HG03521 (cell line): Measurements from ENCODE around the gene NCAM2.
"Not testable (repeated sequence)": the region's sequence is repeated elsewhere in the genome, so short reads cannot be mapped to it uniquely, and the experiment has no call there.

Experiments
- ATAC-seq: cut with Tn5 transposase; IDR thresholded peaks from one replicate; pipeline ENCODE4 v1.9.1; 2021; ENCODE audit warnings: mild to moderate bottlenecking, moderate library complexity; ENCODE audit not compliant: unreplicated experiment

NCAM2 gene

DNA sequence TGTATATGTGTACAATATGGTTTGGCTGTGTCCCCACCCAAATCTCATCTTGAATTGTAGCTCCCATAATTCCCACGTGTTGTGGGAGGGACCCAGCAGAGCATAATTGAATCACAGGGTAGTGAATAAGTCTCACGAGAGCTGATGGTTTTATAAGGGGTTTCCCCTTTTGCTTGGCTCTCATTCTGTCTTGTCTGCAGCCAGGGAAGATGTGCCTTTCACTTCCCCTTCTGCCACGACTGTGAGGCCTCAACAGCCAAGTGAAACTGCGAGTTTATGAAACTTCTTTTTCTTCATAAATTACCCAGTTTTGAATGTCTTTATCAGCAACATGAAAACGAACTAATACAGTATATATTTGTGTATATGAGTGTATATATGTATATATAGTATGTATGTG lies 406.1 kb downstream of the NCAM2 start:
- ATAC-seq: not testable (repeated sequence)

DNA sequence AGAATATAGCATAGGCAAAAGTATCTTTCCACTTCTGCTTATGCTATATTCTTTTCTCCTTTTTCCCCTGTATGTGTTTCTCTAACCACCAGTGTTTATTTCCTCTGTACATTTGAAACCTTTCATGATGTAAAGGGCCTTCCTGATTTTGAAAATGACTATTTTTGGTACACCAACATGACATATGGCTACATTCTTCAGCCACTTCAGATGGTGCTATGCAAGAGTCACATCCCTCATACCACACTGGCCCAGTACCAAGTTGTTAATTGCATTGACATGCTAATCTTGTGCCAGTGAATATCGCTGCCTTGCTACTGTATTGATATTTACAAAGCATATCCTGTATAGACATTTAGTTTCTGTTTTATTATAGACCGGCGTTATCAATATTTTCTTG lies 408.7 kb downstream of the NCAM2 start:
- no peak for ATAC-seq

- no peak for ATAC-seq
Measured at GRCh38 chr21:21412096-21412495, 413.9 kb downstream of the NCAM2 start.

- ATAC-seq: no peak
Measured at GRCh38 chr21:21415741-21416140, 417.5 kb downstream of the NCAM2 start.

GRCh38 chr21:21434944-21435343 lies 436.7 kb downstream of the NCAM2 start:
- ATAC-seq: no peak

- no peak for ATAC-seq
Measured at GRCh38 chr21:21436012-21436534, 437.9 kb downstream of the NCAM2 start.

GRCh38 chr21:21439761-21440160 lies 441.6 kb downstream of the NCAM2 start:
- ATAC-seq: no peak

- no peak for ATAC-seq
Measured at GRCh38 chr21:21457077-21457476, 458.9 kb downstream of the NCAM2 start.

- no peak for ATAC-seq
Measured at GRCh38 chr21:21458124-21458631, 460.0 kb downstream of the NCAM2 start.

DNA sequence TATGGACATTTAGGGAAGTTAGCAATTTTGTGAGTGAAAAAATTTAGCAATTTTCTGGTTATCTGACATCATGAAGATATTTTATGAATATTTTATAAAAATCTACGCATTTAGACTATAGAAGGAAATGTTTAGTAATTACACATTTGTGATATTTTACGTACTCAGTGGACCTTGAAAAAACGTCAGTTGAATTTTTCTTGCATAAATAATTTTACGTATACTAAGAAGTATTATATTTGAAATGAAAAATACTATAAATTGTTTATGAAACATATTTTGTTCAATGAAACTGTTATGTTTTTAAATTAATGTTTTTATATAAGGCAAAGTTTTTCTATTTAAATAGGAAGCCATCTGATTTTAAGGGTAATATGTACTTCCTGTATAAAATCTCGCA lies 462.8 kb downstream of the NCAM2 start:
- no peak for ATAC-seq

GRCh38 chr21:21463456-21463855 lies 465.2 kb downstream of the NCAM2 start:
- no peak for ATAC-seq

DNA sequence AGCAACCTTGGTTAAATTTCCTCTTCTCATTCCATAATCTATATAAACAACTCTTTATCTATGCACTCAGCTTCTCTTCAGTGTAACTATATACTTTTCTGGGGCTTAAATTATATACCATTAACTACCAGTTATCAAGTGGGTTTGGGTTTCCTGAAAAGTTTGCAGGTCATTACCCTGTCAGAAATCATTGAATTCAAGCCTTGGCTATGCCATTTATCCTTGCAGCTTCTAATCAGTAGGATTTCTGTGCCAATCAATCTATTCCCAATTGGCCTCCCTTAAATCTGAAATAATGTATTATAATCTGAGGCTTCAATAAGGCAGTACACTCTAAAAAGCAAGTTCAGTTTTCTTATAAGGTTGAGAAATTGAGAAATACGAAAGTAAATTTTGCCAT lies 466.5 kb downstream of the NCAM2 start:
- no peak for ATAC-seq

DNA sequence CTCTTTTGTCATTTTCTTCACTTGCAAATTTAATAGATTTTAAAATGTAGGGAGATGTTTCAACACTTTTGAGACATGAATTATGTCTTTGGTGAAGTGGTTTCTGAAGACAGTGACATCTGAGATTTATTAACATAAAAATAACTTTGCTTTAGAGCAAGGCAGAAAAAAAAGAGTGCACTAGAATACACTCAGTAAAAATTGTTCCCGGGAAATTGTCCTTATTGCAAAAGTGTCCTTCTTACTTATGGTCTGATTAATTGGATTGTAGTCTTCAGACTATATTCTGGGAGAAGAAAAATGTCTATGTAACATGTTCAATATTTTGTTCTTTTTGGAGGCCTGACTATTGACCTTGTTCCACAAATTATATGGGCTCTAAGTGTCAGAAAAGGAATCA lies 468.5 kb downstream of the NCAM2 start:
- ATAC-seq: no peak

GRCh38 chr21:21468003-21468402 lies 469.8 kb downstream of the NCAM2 start:
- ATAC-seq: no peak

- no peak for ATAC-seq
Measured at GRCh38 chr21:21481239-21481638, 483.0 kb downstream of the NCAM2 start.

GRCh38 chr21:21508859-21509258 lies 510.6 kb downstream of the NCAM2 start:
- no peak for ATAC-seq

DNA sequence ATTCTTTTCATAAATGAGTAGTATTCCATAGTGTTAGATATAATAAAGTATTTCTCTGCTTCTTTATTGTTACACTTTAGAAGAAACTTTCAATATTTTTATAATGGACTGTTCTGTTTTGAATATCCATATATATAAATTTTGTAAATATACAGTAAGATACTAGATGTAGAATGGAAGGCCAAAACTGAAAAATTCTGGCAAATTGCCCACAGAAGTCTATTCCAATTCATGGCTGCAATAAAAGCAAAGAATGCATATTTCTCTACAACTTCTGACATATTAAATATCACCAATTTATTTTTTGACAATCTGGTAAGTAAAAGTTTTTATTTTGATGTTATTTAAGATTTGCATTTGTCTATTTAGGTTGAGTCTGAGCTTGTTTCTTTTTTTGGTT lies 532.5 kb downstream of the NCAM2 start:
- no peak for ATAC-seq

DNA sequence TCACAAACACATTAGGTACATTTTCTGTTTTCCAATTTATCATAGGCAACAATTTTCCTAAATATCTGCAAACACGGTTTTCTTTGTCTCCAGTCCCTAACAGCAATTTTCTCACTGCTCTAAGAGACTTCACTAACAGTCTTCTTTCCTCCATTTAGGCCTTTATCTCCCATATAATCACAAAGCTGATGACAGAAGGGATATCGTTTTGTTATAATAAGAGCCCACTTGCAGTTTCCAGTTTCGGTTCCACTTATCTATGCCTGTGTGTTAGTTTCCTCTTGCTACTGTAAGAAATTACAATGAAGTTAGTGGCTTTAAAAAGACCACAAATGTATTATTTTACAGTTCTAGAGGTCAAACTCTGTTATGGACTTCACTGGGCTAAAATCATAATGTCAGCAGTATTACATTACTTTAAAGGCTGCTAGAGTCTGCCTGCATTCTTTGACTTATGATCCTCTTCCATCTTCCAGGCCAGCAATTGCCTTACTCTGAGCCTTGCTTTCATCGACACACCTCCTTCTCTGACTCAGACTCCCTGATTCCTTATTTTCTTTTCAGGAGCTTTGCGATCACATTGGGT lies 549.3 kb downstream of the NCAM2 start:
- no peak for ATAC-seq

GRCh38 chr21:21559285-21560045 lies 561.3 kb downstream of the NCAM2 start:
- ATAC-seq: no peak
